GM21737 (cell line): ENCODE measurements around the gene DSG4.

Experiments
- ATAC-seq: cut with Tn5 transposase; IDR thresholded peaks from one replicate; pipeline ENCODE4 v1.9.1; 2021; ENCODE audit warnings: mild to moderate bottlenecking, moderate library complexity; ENCODE audit not compliant: unreplicated experiment

Gene DSG4

GRCh38 chr18:31444142-31444541, 67.6 kb downstream of the DSG4 start:
- no peak for ATAC-seq

GRCh38 chr18:31445908-31446307, 69.3 kb downstream of the DSG4 start:
- no peak for ATAC-seq

GRCh38 chr18:31446854-31447253, 70.3 kb downstream of the DSG4 start:
- no peak for ATAC-seq

DNA sequence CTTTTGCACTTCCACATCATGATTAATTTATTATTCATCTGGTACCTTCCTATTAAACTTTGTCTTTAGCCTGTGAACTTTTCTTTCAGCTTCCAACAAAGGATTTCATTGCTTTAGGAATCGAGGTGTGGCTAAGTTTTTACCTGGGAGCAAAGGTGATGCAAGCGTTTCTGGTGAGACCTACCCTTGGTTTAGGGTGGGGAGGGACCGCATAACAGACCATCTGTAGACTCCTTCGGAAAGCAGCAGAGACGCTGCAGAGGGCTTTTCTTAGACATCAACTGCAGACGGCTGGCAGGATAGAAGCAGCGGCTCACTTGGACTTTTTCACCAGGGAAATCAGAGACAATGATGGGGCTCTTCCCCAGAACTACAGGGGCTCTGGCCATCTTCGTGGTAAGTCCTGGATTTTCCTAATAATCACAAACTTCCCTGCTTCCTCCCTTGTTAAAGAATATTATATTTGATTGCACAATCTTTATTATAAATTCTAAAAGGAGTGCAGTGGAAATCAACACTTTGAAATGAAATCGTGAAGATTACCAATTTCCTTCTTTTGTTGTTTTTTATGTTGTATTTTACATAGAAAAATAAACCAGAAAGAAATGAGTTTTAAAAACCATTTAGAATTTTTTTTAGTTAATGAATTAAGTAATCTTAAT, 71.1 kb downstream of the DSG4 start, which contains the start of gene DSG3:
Gene DSG3 (plus strand): TSS at position 212 of the 662 bp plus-strand sequence. CDS start 137 bp downstream, at position 349.
- ATAC-seq: no peak

DNA sequence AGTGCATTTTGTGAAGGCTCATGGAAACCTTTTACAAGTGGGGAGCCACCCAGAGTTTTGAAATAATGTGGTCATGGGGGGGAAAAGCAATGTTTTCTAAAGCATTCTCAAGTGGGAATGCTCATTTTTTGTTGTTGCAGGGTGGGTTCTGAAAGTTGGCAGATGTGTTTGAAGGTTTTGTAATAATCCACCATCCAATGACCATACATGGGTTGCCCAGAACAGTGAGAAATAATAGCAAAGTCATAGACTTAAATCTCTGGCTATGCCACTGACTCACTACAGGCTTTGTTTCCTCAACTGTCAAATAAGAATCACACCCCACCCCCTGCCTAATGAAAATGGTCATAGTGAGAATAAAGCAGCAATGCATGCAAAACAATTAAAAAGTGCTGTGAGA, 73.8 kb downstream of the DSG4 start:
- ATAC-seq: no peak

GRCh38 chr18:31451625-31452024, 75.0 kb downstream of the DSG4 start:
- ATAC-seq: no peak

GRCh38 chr18:31454066-31454708, 77.6 kb downstream of the DSG4 start:
- no peak for ATAC-seq
